B cell (primary cell): ENCODE measurements around the gene COL6A1. TPM values are rescaled to one million over a fixed set of nuclear protein-coding genes. Genes with fewer than 3 reads are reported as not detected.

Experiments used
- ATAC-seq: fragments of 200-7000 bp; cut with Tn5 transposase; one replicate; pipeline ENCODE4 v1.10.0; 2021; ENCODE audit warnings: low read depth, mild to moderate bottlenecking, moderate number of reproducible peaks, moderate library complexity
- CTCF ChIA-PET: fragments of 350-600 bp; sonication (Branson Sonifier 250); formaldehyde crosslinking; loops from one replicate; lab custom pipeline; 2021; ENCODE audit warnings: antibody characterized with exemption, inconsistent platforms; lab: Charles Lee
- POLR2A ChIA-PET: fragments of 350-600 bp; sonication (Branson Sonifier 250); formaldehyde crosslinking; loops from one replicate; lab custom pipeline; 2021; ENCODE audit warnings: antibody characterized with exemption; lab: Charles Lee
- DNase-seq: peaks from one replicate; pipeline ENCODE4 v3.0.0; 2013
- H2AFZ ChIP-seq: 2 replicates; pipeline ENCODE4 v1.6.1; 2012; ENCODE audit warnings: mild to moderate bottlenecking, low read depth, low read length; ENCODE audit not compliant: insufficient read depth, poor library complexity, severe bottlenecking
- H3K27ac ChIP-seq, 2 donors: 1 replicate in 1 of 2; 2 replicates in 1 of 2; pipeline ENCODE4 v1.5.1; 2012 to 2013; ENCODE audit warnings: low read length in 2 of 2, mild to moderate bottlenecking in 2 of 2, moderate library complexity in 1 of 2
- H3K27me3 ChIP-seq, 4 experiments: fragments of 200-600 bp in 1 of 4; sonication (generic) in 1 of 4; replicated peaks in 1 of 4; 1 replicate in 2 of 4; 2 replicates in 2 of 4; pipeline versions ENCODE4 v1.6.1 to v1.7.0; 2013 to 2016; ENCODE audit warnings: low read length in 3 of 4, mild to moderate bottlenecking in 2 of 4, mixed read lengths in 1 of 4, moderate library complexity in 1 of 4; ENCODE audit not compliant: insufficient read depth in 4 of 4, control insufficient read depth in 3 of 4; ENCODE audit errors: control extremely low read depth in 1 of 4
- H3K36me3 ChIP-seq, 2 experiments: replicated peaks in 1 of 2; 1 replicate in 1 of 2; 2 replicates in 1 of 2; pipeline versions ENCODE4 v1.6.1 to v1.7.1; 2013; ENCODE audit warnings: low read length in 1 of 2; ENCODE audit not compliant: insufficient read depth in 2 of 2, control insufficient read depth in 1 of 2; ENCODE audit errors: control extremely low read depth in 1 of 2, extremely low read depth in 1 of 2
- H3K4me1 ChIP-seq, 2 donors: fragments of 200-600 bp in 1 of 2; sonication (generic) in 1 of 2; 1 replicate in 1 of 2; 2 replicates in 1 of 2; pipeline versions ENCODE4 v1.5.1 to v1.6.1; 2013 to 2017; ENCODE audit warnings: low read length in 2 of 2; ENCODE audit not compliant: control insufficient read depth in 2 of 2, insufficient read depth in 2 of 2
- H3K4me2 ChIP-seq: replicated peaks from 2 replicates; pipeline ENCODE3; 2012; ENCODE audit warnings: mild to moderate bottlenecking, low read depth, low read length; ENCODE audit not compliant: poor library complexity, severe bottlenecking
- H3K4me3 ChIP-seq, 5 experiments: fragments of 200-600 bp in 1 of 5; sonication (generic) in 1 of 5; 1 replicate in 3 of 5; 2 replicates in 2 of 5; pipeline versions ENCODE4 v1.5.1 to v1.7.0; 2011 to 2016; ENCODE audit warnings: low read length in 4 of 5, mild to moderate bottlenecking in 4 of 5, low read depth in 2 of 5, control low read depth in 1 of 5, moderate library complexity in 1 of 5; ENCODE audit not compliant: insufficient read depth in 1 of 5; ENCODE audit errors: control extremely low read depth in 1 of 5, extremely low read depth in 1 of 5
- H3K79me2 ChIP-seq: fragments of 200-600 bp; sonication (generic); one replicate; pipeline ENCODE4 v1.6.0; 2016; ENCODE audit warnings: low read length; ENCODE audit not compliant: control insufficient read depth, insufficient read depth
- H3K9ac ChIP-seq: fragments of 200-600 bp; sonication (generic); 2 replicates; pipeline ENCODE4 v1.6.1; 2017; ENCODE audit warnings: mild to moderate bottlenecking, low read length, moderate library complexity
- H3K9me3 ChIP-seq, 3 donors: one replicate each; pipeline versions ENCODE4 v1.6.1 to v1.7.1; 2013; ENCODE audit warnings: low read length in 2 of 3; ENCODE audit not compliant: control insufficient read depth in 2 of 3, insufficient read depth in 1 of 3; ENCODE audit errors: control extremely low read depth in 1 of 3
- H4K20me1 ChIP-seq: 2 replicates; pipeline ENCODE4 v1.6.0; 2012; ENCODE audit warnings: mild to moderate bottlenecking, low read length; ENCODE audit not compliant: insufficient read depth, control insufficient read depth, poor library complexity, severe bottlenecking
- H3K27ac Mint-ChIP-seq: one replicate; pipeline ENCODE4 v1.8.0; 2021; ENCODE audit warnings: mixed read lengths
- H3K27me3 Mint-ChIP-seq: one replicate; pipeline ENCODE4 v1.8.0; 2021; ENCODE audit warnings: mixed read lengths
- H3K4me1 Mint-ChIP-seq: one replicate; pipeline ENCODE4 v1.8.0; 2021; ENCODE audit warnings: mixed read lengths
- H3K4me3 Mint-ChIP-seq: one replicate; pipeline ENCODE4 v1.8.0; 2021; ENCODE audit warnings: mixed read lengths
- H3K9me3 Mint-ChIP-seq: one replicate; pipeline ENCODE4 v1.8.0; 2022; ENCODE audit warnings: mixed read lengths; ENCODE audit not compliant: insufficient read depth
- CTCF ChIP-seq: fragments of 200-600 bp; IDR thresholded peaks from one replicate; pipeline ENCODE4 v1.8.0; 2022; ENCODE audit warnings: antibody characterized with exemption, mild to moderate bottlenecking
- EZH2 ChIP-seq: IDR thresholded peaks from 2 replicates; pipeline ENCODE4 v1.6.1; 2012; ENCODE audit warnings: borderline replicate concordance, low read depth, mild to moderate bottlenecking, moderate library complexity, low read length; ENCODE audit not compliant: insufficient read depth, poor library complexity, severe bottlenecking
- WGBS: methylation state at CpG from one replicate; pipeline ENCODE4 v1.1.5; 2013; ENCODE audit warnings: missing lambda C conversion rate; ENCODE audit not compliant: insufficient coverage; 5-methylcytosine and 5-hydroxymethylcytosine counted together
- intact Hi-C: fragments of 100-400 bp; cut with micrococcal nuclease; formaldehyde crosslinking; loops from one replicate; pipeline ENCODE4 v1.10.0; 2022
- polyA plus RNA-seq: library from polyadenylated mRNA; depleted of rRNA; stranded (reverse); fragments of >200 nt; gene quantifications from 2 replicates; pipeline ENCODE4 v1.2.3, GENCODE V29; 2012
- total RNA-seq, 2 donors: library from RNA; stranded (reverse); fragments of 120-200 nt in 1 of 2; gene quantifications; 1 replicate in 1 of 2; 2 replicates in 1 of 2; pipeline versions ENCODE4 v1.2.3 to v1.2.4, GENCODE V29; 2013 to 2022

Gene COL6A1
- total and polyA plus RNA-seq, 2 donors (not counting 1 experiment from before 2014, with no cell fraction given): 0.39 to 0.67 TPM

GRCh38 chr21:45988366-45989347 lies 7.1 kb downstream of the COL6A1 start:
- no peak overlapping the region for H3K4me2 ChIP-seq
- H3K27me3 ChIP-seq: peaks cover 0 to 4% (median 0%) of the 10 kb centered on the region in 4 experiments
- H3K4me3 ChIP-seq: no peak overlapping the region
- ChIA-PET POLR2A (no interaction called here), CTCF (no interaction called here)
- peaks cover 0 to 7% (median 0%) of the 10 kb centered on the region in 3 donors for H3K9me3 ChIP-seq
- H3K27me3 Mint-ChIP-seq: peaks cover 8% of the 10 kb centered on the region
- no peaks in the 10 kb centered on the region for H3K79me2 ChIP-seq
- no peak overlapping the region for H3K9ac ChIP-seq
- no peaks in the 10 kb centered on the region for H3K4me1 Mint-ChIP-seq
- no peak overlapping the region for H3K27ac ChIP-seq
- no peak overlapping the region for H3K4me3 Mint-ChIP-seq
- H3K4me1 ChIP-seq: no peaks in the 10 kb centered on the region
- intact Hi-C loops: no loop called here
- ATAC-seq (no peak), DNase-seq (no peak)
- H4K20me1 ChIP-seq: no peaks in the 10 kb centered on the region
- H3K27ac Mint-ChIP-seq: no peak overlapping the region
- 87% methylated on average over 22 of the region's 36 CpGs for WGBS
- no peaks in the 10 kb centered on the region for H3K36me3 ChIP-seq
- no peak overlapping the region for H2AFZ ChIP-seq
- TF ChIP-seq EZH2 (no peak), CTCF (no peak)
- H3K9me3 Mint-ChIP-seq: no peaks in the 10 kb centered on the region

DNA sequence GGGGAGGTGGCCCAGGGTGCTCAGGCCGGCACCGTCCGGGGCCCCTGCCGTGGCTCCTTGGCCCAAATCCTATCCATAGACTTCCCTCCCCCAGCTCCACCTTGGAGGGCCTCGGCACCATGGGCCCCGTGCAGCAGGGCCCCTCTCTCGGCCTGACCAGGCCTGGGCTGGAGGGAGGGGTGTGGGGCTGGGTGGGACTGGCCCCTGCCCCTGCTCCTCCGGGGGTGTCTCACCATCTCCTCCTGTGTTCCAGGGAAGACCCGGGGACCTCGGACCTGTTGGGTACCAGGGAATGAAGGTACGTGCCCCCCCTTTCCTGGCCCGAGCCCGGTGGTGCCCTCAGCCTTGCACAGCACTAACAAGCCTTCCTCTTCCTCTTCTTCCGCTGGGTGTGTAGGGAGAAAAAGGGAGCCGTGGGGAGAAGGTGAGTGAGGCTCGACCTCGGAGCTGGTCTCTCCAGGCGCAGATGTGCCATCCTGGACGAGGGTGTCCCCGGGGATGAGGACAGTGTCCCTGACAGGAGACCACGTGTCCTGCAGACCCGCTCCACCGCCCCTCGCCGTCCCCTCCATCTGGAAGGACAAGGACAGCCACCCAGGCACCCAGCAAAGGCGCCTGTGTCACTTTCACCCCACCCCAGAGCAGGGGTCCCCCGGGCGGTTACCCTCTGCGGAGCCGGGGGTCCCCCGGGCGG lies 7.9 kb downstream of the COL6A1 start:
- Histone ChIP-seq H3K4me2 (no peak overlapping the region), H3K9me3 (peaks cover 0 to under 1% (median 0%) of the 10 kb centered on the region in 3 donors), H3K4me3 (no peak overlapping the region), H3K27ac (no peak overlapping the region), H3K27me3 (peaks cover 0 to 4% (median 0%) of the 10 kb centered on the region in 4 experiments), H3K79me2 (no peaks in the 10 kb centered on the region), H3K36me3 (no peaks in the 10 kb centered on the region), H3K4me1 (no peaks in the 10 kb centered on the region), H2AFZ (no peak overlapping the region), H3K9ac (no peak overlapping the region), H4K20me1 (no peaks in the 10 kb centered on the region)
- H3K4me1 Mint-ChIP-seq: no peaks in the 10 kb centered on the region
- H3K4me3 Mint-ChIP-seq: no peak overlapping the region
- ChIA-PET CTCF (no interaction called here), POLR2A (no interaction called here)
- TF ChIP-seq EZH2 (no peak), CTCF (no peak)
- intact Hi-C loops: no loop called here
- H3K27ac Mint-ChIP-seq: no peak overlapping the region
- 88% methylated on average over 17 of the region's 32 CpGs for WGBS
- H3K9me3 Mint-ChIP-seq: no peaks in the 10 kb centered on the region
- peaks cover 6% of the 10 kb centered on the region for H3K27me3 Mint-ChIP-seq
- ATAC-seq: no peak
- no peak for DNase-seq
